HS-27A (cell line): ENCODE measurements around the gene EVX1.

Experiments used
- DNase-seq: peaks from one replicate; pipeline ENCODE4 v3.0.0-alpha.2; 2012; ENCODE audit warnings: low read depth, missing footprints

Gene EVX1

DNA sequence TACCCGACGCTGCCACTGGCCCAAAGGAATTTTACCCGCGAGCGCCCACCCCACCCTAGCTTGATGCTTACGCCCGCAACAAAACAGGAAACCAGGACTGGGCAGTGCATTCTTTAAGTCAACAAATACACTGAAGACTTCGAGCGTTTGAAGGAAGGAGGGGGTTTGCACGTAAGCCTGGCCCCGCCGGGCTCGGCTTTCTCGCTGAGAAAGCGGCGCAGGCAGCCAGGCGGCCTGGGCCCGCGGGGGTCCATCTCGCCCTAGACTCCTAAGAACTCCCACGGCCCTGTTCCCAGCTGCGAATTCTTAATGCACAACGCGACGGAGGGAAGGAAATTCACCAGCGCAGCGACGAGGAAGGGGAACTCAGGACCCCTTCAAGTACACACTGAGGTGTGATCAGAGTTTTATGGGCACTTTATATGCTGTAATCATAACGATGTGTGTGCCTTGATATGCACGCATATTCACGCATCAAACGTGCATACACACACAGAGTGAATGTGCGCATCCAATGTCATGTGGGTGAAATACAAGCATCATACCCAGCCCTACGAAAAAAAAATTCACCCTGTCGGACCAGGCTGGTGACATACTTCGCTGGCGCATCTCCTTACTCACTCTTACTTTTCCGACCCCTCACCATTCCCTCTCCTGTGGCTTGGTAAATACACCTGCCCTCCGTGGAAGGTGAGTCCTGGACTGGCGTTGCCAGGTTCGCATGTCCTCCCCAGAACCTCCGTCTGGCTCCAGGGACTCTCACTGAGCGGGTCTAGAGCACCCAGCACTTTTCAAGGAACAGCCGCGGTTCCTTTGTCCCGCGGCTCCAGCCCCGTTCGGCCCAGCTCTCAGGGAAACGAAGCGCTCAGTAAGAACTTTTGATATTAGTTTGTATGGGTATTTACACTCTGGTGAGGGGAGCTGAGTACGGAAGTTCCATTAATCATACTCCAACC lies 37.0 kb upstream of the EVX1 start:
- DNase-seq: no peak

DNA sequence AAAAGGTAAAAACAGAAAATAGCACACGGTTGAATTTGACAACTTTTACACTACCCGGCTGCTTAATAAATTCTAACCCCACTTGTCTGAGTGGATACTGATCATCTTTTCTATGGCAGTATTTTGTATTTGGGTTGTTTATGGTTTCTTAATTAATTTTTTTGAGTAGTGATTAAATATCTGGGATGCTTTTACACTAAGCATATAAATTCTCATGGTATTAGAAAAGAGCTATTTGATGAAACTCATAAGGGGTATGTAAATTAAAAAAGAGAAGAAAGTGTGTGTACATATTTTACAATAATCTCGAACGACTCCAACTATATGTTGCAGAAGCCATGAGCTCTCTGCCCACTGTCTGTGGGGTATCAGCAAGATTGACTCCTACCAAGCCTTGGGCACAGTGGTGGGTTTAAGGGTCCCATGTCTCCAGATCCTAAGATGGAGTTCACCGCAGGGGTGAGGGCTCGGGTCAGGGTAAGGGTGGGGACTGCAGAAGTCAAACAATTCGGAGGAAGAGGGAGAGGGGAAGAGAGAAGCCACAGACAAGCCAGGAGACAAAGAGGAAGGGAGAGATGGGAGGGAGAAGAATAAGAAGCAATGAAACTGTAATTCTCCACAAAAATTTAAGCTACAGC lies 35.1 kb upstream of the EVX1 start:
- DNase-seq: no peak

DNA sequence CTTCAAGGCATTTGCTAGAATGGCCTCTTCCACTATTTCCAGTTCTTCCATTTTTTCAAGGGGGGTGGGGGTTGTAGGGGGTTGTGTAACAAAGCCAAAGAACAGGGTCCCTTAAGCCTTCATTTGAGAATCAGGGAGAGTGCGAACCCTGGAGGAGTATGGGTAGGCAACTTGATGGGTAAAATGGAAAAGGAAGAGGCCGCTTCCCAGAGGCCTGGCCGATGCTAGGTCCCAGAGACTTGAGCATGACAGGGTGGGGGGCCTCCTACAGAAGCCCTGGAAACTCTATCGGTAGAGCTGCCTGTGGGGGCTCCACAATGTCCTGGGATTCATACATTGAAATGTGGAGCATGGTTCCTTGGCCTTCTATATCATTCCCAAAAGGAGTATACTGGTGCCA lies 33.6 kb upstream of the EVX1 start:
- DNase-seq: no peak

DNA sequence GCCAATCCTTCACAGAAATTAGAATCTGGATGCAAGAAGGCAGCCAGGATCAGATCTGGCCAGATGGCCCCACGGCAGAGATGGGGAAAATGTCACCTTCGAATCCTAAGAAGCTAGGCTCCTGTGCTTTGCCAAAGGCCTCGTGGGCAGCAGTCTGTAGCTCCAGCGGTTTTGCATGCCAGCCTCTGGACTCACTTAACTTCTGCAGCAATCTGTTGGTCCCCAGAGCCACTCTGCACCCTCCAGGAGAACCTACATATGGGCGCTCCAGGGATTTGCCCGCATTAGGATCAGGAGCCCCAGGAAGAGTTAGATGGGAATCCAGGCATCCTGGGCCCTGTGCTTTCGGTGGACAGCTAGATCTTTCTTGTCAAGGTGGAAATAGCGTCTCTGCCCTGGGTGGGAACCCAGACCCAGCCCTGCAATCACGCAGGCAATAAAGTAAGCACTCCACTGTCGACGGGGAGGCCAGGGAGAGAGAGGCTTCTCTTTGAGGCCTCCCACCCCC lies 32.6 kb upstream of the EVX1 start:
- DNase-seq: no peak

DNA sequence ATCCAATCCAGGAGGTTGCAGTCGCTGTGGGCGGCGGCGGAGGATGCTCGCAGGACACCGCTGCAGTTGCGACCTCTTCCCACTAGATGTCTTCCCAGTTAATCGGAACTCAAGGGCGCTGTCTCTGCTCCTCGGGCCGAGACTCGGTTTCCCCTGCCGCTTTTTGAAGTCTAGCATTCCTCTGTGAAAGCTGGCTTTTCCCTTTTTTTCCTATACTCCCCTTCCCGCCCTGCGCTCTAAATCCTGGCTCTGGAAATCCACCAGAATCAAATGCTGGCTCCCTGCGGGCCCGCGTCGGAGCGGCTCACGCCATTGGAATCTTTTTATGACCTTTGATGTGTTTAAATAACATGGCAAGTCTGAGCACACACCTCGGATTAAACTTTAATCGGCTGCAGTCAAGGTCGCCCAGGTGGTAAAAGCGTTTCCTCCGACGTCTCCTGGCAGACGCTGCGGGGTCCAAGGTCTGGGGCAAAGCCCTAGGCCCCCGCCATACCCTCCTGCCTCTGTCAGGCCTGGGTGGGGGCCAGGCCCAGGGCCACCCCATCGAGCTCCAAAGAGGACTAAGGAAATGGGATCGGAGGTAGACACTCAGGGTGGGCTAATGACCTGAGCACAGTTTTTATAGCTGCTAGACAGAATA lies 32.0 kb upstream of the EVX1 start:
- no peak for DNase-seq

DNA sequence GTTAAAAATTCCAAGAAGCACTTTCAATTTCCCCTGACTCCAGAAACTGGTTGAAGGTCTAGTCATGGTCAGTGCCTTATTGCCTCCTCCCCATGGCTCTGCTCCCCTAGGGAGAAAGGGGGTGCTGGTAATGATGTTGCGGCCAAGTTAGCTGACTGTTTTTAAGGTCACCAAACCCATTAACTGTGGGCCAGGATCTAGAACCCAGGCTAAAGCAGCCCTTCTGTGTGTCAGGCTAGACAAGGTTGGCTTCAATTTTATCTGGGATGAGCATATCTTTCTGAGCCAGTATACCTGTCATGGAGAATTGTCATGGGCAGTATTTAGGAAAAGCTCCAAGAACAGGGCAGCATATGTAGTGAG lies 31.5 kb upstream of the EVX1 start:
- DNase-seq: no peak

DNA sequence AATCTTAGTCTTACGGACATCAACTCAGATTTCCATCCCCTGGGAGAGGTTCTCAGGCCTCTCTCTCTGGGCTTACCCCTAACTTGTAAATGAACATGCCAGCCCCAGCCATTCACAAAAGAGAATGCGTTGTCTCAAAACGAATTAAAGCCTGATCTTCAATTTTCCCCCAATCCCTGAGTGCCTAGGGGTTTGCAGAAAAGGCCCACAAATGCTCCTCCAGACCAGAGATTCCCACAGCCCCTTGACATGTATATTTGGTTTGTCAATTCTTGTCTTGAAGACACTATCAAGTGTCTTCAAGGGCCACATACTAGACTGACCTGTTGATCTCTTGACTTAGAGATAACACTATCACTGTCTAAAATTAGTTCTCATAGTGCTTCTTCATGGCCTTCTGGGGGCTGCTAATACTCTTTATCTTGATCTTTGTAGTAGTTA lies 30.8 kb upstream of the EVX1 start:
- no peak for DNase-seq

DNA sequence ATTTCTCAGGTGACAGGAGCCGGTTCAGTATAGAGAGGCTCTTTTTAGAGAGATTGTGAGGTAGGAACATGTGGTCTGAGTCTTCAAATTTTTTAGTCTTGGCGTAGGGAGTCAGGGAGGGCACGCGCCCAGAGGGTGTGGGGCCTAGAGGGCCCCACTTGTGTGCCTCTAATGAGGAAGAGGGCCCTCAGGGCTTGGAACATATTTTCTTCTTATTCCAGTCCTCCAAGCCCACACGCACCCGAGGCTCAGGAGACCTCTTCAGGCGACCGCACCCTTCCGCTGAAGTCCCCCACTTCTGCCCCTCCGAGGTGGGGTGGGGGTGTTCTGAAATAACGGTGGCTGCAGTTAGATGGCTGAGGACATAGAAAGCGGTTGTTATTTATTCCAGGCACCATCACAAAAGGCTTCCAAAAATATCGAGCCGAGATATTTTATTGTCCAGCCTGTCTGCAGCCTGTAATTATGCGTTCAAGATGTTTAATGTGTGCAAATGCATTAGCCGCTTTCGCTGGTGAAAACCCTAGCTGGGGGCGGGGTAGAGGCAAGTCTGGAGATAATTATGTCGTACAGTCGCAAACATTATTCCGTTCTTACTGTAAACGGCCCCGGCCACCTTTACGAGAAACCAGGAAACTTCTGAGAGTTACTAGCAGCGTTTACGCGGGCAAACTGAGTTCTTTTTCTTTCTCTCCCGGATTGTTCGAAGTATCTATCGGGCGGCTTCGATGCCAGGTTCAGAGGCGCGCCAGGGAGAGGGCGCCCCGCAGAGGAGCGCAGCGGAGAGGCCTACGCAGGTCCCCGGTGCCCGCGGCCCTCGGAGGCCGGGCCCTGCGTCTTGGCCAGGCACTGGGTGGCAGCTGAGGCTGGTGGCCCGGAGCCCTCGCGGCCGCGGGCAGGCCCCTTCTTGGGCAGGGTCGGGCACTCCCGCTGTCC lies 29.8 kb upstream of the EVX1 start:
- DNase-seq: no peak

DNA sequence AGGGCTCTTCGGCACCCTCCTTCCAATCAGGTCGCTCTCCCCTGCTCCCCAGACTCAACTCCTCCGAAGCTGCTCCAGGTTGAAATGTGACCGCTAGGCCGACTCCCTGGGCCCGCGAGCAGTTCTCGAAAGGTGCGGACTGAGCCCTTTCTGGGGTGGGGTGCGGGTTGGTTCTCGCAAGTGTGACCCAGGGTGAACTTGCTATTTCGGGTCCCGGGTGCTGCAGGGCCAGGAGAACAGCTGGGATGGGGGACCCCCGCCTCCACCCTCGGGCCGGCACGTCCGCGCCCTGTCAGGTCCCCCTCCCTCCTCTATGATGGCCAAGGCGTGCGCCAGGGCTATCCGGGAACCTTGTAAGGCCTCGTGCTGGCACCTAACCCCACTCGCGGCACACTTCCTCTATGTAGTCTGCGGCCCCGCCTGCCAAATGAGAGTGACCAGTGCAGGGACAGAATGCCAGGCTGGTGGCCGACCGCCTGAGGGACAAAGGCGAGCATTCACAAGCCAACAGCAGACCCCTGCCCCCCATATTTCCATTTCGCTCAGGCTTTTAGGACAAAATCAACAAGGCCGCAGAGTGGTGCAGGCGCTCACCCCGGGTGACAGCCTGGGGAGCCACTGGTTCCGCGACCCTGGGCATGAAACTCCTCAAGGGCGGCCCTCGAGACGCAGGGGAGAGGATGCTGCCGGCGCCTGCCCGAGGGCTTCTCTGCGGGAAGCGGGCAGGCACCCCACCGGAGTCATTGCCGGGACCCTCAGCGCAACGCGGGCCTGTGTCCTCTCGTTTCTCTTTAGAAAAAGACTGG lies 29.0 kb upstream of the EVX1 start:
- no peak for DNase-seq

DNA sequence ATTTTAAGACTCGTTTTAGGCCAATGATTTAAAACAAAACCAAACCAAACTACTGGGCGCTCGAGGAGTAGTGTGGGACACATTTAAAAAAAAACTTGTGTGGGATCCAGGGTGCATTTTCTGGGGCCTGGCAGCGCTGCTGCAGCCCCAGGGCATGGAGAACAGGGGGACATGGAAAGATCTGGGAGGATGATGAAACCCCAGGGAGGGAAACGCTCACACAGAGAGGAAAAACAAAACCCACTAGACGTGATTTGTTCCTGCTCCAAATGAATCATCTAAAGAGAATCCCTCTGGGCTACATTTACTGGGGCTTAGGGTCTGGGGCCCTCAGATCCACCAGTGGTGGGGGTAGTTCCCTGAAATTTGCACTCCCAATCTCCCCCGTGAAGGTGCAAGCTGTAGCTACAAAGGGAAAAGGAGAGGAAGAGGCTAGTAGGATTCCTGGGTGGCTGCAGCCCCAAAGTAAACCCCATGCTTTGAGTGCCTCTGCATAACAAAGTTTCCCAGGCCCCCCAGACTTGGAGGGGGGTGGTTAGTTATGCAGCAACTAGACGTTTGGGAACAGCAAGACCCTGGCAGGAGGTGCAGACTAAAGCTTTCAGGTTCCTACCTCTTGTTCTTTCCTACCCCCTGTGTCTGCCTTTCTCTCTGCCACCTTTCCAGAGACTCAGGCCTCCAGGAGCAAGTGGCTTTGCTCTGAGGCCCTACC lies 28.2 kb upstream of the EVX1 start:
- no peak for DNase-seq

DNA sequence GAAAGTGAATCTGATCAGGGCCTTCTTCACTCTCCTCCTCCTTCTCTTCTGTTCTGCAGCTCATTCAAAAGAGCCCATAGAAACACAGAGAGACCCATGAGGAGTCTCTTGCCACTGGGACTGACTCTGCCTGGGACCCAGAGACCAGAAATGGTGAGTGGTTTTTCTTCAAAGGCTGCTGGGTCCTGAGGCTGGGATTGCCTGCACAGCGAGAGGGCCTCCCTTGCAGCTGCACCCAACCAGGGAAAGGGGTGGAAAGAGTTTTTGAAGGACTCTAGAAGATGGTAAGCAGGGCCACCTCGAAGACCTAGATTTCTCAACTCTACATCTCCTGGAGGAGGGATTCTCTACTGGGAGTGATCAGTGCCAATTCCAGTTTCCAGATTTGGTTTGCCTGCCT lies 27.2 kb upstream of the EVX1 start:
- DNase-seq: no peak

DNA sequence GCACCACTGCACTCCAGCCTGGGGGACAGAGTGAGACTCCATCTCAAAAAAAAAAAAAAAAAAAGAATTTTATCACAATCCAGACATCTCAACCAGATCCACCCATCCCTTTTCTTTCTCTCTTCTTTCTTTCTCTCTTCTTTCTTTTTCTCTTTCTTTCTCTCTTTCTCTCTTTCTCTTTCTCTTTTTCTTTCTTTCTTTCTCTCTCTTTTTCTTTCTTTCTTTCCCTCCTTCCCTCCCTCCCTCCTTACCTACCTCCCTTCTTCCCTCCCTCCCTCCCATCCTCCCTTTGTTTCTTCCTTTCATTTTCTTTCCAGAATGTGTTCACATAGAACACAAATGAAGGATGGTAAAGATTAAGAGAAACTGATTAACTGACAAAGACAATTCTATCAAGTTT lies 24.7 kb upstream of the EVX1 start:
- DNase-seq: no peak

DNA sequence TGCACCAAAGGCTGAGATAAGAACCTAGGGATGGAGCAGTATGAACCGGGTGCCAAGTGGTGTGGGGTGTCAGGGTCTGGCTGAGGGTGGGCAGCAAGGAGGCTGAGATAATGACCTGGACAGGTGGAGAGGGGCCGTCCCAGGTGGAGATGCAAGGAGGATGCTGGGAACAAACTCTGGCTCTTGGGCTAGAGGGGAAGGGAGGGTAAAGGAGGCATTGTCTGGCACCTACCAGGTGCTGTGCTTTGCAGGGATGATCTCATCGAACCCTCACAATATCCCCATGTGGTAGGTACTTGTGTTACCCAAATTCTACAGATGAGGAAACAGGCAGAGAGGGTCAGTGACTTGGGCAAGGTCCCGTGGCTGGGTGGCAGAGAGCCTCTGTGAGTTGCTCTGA lies 22.8 kb upstream of the EVX1 start:
- no peak for DNase-seq

DNA sequence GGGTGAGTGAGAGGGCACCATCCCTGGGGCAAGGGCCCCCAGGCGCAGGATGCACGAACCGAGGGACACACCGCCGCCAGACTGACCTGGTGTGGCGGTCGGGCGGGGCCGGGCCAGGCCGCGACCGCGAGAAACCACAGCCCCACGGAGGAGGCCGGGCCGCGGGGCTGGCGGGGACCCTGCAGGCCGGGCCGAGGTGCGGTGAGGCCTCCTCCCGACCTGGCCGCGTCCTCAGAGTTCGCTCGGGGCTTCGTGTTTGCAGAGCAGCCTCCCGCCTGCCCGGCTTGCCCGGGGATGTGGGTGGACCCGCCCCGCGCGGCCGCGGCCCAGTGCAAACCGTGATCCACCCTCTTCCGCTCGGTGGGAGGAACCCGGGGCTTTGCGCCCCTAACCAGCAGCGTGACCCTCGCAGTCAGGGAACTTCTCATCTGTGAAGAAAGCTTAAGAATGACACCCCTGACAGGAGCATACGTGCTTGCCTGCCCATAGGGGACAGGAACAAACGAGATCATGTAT lies 22.1 kb upstream of the EVX1 start:
- DNase-seq: no peak

DNA sequence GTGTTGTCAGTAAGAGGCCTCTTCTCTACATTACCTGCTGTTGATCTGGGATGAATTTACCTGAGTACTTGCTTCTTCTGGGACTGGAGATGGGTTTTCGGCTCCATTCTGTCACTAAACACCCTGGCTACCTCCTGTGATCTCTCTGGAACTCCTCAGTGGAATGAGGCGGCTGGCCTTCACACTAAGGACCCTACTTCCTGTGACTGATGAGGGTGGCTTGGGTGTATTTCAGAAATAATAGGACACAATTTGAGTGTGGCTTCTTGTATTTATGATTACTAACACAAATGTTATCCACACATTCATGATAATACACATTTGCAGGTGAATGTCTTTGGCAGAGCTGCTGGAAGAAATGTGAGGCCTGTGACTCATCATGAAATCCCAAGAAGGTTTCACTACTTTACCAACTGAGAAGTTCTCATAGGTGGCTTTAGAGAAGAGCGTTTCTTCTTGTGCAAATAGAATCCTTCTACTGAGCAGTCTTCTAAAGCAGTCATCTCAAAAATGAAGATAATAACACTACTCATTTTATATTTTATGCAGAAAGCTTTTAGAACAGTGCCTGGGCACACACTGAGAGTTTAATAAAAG lies 21.3 kb upstream of the EVX1 start:
- DNase-seq: no peak

DNA sequence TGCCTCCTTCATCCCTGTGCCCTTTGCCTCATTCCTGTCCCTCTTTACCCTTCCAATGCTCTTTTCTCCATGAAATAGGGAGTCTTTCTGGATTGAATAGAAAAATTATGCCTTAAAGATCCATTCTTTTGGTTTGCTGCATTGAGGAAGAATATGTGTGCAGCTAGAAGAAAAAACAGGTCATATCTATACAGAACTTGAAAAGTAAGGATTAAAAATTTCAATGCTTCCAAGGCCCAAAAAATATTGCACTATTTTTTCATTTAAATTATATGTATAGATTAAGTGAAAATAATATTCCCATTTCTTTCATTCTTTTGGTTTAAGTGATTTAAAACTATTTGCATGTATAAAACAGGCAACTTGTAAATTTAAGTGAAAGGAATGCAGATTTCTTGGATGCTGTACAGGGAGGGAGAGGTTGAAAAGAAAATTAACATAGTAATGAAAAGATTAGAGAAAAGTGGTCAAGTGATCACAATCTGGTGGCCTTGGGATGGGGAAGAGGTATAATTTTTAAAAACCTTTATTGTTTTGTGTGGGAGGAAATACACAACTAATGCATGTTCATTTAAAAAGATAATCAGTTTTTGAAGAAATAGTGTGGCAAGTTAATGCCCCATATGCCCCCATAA lies 18.5 kb upstream of the EVX1 start:
- DNase-seq: no peak

DNA sequence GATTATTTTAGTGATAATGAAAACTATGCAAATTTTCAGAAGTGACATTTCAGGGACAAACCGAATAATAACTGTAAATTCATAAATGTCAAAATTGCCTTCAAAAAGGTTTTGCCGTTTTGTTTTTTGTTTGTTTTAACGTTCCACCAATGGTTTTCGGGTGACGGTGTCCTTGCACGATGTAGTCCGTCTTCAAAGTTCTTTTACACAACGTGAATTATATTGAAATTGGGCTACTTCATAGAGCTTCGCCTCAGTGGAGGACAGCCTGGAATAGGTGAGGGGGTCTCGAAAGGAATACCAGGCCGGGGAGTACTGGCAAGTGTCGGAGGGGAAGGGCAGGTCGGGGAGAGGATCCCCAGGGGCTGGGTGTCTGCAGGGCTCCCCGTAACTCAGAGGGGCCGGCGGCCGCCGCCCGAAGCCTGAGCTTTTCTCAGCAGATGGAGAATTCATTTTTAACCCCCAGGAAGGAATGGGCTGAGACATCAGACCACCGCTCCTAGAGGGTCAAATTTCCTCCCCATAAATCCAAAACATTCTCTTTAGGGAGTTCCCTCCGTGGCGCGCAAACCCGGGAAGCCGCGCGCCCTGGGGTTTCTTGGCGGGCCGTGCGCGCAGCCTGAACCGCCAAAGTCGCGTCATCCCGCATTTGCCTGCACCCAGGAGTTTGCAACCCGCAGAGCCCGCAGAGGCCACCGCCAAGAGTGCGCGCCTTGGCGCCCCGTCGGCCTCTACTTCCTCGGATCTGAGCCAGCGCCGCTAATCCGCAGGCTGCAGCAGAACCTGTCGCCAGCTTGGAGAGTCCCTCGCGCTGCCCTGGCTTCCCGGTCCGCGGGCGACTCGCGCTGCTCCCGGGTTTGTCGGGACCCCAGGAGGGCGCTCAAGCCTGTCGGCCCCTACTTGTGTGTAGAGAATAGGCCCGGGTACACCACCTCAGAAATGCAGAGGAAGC lies 17.3 kb upstream of the EVX1 start:
- DNase-seq: no peak

DNA sequence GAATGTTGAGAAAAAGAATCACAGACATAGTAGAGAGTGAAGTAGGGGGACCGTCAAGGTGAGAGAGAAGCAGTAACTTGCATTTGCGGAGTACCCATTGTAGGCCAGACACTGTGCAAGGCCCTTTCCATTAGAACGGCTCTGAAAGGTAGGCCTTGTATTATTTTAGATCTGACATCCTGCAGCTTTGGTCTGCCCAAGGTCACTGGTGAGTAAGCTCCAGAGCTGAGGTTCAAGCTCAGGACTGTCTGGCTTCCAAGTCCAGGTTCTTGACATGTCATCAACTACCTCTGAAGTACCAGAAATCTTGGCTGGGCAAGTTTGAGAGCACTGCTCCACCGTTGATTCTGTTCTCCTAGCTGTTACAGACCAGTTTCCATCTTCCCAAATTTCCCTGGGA lies 13.2 kb upstream of the EVX1 start:
- no peak for DNase-seq
